ENCODE results near the gene NSUN3.

DNA sequence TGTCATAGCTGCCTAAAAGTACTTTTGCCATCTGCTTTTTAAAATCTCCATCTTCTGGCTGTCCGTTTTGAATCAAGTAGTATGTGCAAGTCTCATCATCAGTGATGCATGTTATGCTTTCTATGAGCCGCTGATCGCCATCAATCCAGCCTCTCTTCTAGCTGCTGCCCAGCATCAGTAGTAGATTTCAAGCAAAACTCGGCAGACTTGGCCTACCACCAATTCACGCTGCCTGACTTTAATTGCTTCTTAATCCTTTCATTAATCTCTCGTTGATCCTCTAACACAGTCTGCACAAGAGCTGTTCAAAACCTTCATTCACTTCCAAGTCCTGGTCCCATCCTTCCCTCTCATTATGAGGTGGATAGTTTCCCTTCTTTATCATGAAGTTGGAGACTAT is 104.9 kb downstream of the NSUN3 start:
- TF ChIP-seq, protein P1, sequence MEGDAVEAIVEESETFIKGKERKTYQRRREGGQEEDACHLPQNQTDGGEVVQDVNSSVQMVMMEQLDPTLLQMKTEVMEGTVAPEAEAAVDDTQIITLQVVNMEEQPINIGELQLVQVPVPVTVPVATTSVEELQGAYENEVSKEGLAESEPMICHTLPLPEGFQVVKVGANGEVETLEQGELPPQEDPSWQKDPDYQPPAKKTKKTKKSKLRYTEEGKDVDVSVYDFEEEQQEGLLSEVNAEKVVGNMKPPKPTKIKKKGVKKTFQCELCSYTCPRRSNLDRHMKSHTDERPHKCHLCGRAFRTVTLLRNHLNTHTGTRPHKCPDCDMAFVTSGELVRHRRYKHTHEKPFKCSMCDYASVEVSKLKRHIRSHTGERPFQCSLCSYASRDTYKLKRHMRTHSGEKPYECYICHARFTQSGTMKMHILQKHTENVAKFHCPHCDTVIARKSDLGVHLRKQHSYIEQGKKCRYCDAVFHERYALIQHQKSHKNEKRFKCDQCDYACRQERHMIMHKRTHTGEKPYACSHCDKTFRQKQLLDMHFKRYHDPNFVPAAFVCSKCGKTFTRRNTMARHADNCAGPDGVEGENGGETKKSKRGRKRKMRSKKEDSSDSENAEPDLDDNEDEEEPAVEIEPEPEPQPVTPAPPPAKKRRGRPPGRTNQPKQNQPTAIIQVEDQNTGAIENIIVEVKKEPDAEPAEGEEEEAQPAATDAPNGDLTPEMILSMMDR (IDR thresholded peaks at IDR 0.05) = no peak
- TF ChIP-seq POLR2AphosphoS5 (IDR thresholded peaks at IDR 0.05) = no peak
